ENCODE results near the gene SPDYC. TPM values are rescaled to one million over a fixed set of nuclear protein-coding genes. Genes with fewer than 3 reads are reported as not detected.
A peak's percentile ranks its signal among the peaks of the same experiment; 100 is the strongest.

SPDYC gene
- total RNA-seq, 1 donor: not detected

GRCh38 chr11:65131417-65131776, 38.6 kb upstream of the SPDYC start:
- H3K4me3 ChIP-seq (ENCODE audit: low read depth, low read length): no peak overlapping the region
- TF ChIP-seq CTCF (IDR thresholded peaks at IDR 0.05; ENCODE audit: insufficient read depth, low read length): no peak

GRCh38 chr11:65131895-65132237, 38.2 kb upstream of the SPDYC start:
- DNase-seq (ENCODE audit: low read depth): no peak
- H3K4me3 ChIP-seq (ENCODE audit: low read depth, low read length): no peak overlapping the region
- no peak for TF ChIP-seq CTCF (IDR thresholded peaks at IDR 0.05; ENCODE audit: insufficient read depth, low read length)

More at GRCh38 chr11:65131417-65131776, 38.6 kb upstream of the SPDYC start:
- no peak for DNase-seq (ENCODE audit: low read depth)

- TF ChIP-seq CTCF (IDR thresholded peaks at IDR 0.05; ENCODE audit: insufficient read depth, low read length): no peak
- peak overlapping the region; percentile 94 for H3K4me3 ChIP-seq (ENCODE audit: low read depth, low read length)
- no peak for DNase-seq (ENCODE audit: low read depth)
Observed at GRCh38 chr11:65132238-65132987, 37.6 kb upstream of the SPDYC start.

- no peak for DNase-seq (ENCODE audit: low read depth)
- no peak for TF ChIP-seq CTCF (IDR thresholded peaks at IDR 0.05; ENCODE audit: insufficient read depth, low read length)
- H3K4me3 ChIP-seq (ENCODE audit: low read depth, low read length): peak overlapping the region; percentile 94
Observed at GRCh38 chr11:65132988-65133700, 36.9 kb upstream of the SPDYC start.

GRCh38 chr11:65133724-65134123, 36.3 kb upstream of the SPDYC start:
- no peak for TF ChIP-seq CTCF (IDR thresholded peaks at IDR 0.05; ENCODE audit: insufficient read depth, low read length)
- peak overlapping the region; percentile 94 for H3K4me3 ChIP-seq (ENCODE audit: low read depth, low read length)
- peak; percentile 44 for DNase-seq (ENCODE audit: low read depth)

GRCh38 chr11:65134240-65134951, 35.6 kb upstream of the SPDYC start, which contains the start of gene SYVN1:
SYVN1 (minus strand) TSS chr11:65134519; CDS start chr11:65133601, 918 bp downstream.
- peak; percentile 87 for DNase-seq (ENCODE audit: low read depth)
- no peak for TF ChIP-seq CTCF (IDR thresholded peaks at IDR 0.05; ENCODE audit: insufficient read depth, low read length)
- peak within 1 kb of the TSS; percentile 94 for H3K4me3 ChIP-seq (ENCODE audit: low read depth, low read length)

Measured in fibroblast of the aortic adventitia (primary cell).